ENCODE measurements around the gene ATG3.
"Not testable (repeated sequence)": the region's sequence is repeated elsewhere in the genome, so short reads cannot be mapped to it uniquely, and the experiment has no call there.

The ATG3 gene

GRCh38 chr3:112497897-112498548, 63.7 kb downstream of the ATG3 start:
- DNase-seq = no peak

GRCh38 chr3:112496366-112497067, 65.2 kb downstream of the ATG3 start:
- DNase-seq = no peak

GRCh38 chr3:112494448-112494767, 67.4 kb downstream of the ATG3 start:
- not testable (repeated sequence) for DNase-seq

- DNase-seq = no peak
Measured at GRCh38 chr3:112492124-112492523, 69.6 kb downstream of the ATG3 start.

GRCh38 chr3:112491373-112491772, 70.4 kb downstream of the ATG3 start:
- no peak for DNase-seq

GRCh38 chr3:112489674-112490479, 71.9 kb downstream of the ATG3 start:
- DNase-seq = no peak

- peak; percentile 63 for DNase-seq
Measured at GRCh38 chr3:112486811-112487505, 74.8 kb downstream of the ATG3 start.

GRCh38 chr3:112484352-112484751, 77.4 kb downstream of the ATG3 start:
- no peak for DNase-seq

- DNase-seq = no peak
Measured at GRCh38 chr3:112482675-112483074, 79.1 kb downstream of the ATG3 start.
